Activated CD4-positive, alpha-beta T cell treated with anti-CD3 and anti-CD28 coated beads, Interleukin-10, Interleukin-2, amounts not matched to agents 100 ng/mL and 50 ng/mL, durations not matched to agents 16 hours and 8 hours (primary cell): ENCODE measurements around the gene KLF2.
A peak's percentile ranks its signal among the peaks of the same experiment; 100 is the strongest.

Experiments used
- DNase-seq: peaks from one replicate; pipeline ENCODE4 v3.0.0-alpha.2; 2020

The KLF2 gene

GRCh38 chr19:16365300-16365996, 40.8 kb downstream of the KLF2 start:
- no peak for DNase-seq

GRCh38 chr19:16366056-16366432, 41.4 kb downstream of the KLF2 start:
- DNase-seq: no peak

DNA sequence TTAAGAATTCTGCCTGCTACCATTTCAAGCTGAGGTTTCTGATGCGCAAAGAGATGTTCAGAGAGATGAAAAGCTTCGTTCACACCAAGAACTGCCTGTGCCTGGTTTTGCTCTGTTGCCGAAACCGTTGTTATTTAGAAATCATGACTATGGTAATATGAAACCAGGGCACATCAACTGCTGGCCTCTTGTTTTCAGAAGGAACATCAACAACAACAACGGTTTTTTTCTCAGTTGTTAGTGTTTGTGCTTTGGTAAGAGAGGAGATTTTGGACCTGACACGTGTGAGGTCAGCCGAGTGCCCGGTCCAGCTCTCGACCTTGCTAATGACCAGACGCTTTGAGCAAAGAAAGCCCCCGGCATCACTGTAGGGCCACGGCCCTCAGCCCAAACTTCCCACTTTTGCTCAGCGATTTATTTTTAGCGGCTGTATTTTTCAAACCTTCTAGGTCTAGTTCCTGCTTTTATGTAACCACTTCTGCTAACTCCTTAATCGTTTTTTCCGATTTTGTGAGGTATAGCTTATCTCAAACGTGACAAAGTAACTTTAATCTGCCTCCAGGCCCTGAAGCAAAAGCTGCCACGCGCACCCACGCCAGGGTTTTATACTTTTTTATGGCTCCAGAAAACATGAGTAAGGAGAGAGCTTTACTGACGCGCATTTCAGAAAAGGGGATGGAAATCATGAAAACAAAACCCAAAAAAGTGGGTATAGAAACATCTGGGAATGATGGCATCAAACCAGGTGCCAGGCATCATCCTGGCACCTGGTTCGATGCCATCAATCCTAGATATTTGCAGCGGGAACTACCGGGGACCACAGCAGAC, 42.0 kb downstream of the KLF2 start:
- DNase-seq: peak; percentile 72

- DNase-seq: peak; percentile 81
Measured at GRCh38 chr19:16367261-16367683, 42.6 kb downstream of the KLF2 start.

GRCh38 chr19:16368385-16369305, 44.0 kb downstream of the KLF2 start:
- peak; percentile 54 for DNase-seq

- DNase-seq: no peak
Measured at GRCh38 chr19:16369306-16369663, 44.7 kb downstream of the KLF2 start.

DNA sequence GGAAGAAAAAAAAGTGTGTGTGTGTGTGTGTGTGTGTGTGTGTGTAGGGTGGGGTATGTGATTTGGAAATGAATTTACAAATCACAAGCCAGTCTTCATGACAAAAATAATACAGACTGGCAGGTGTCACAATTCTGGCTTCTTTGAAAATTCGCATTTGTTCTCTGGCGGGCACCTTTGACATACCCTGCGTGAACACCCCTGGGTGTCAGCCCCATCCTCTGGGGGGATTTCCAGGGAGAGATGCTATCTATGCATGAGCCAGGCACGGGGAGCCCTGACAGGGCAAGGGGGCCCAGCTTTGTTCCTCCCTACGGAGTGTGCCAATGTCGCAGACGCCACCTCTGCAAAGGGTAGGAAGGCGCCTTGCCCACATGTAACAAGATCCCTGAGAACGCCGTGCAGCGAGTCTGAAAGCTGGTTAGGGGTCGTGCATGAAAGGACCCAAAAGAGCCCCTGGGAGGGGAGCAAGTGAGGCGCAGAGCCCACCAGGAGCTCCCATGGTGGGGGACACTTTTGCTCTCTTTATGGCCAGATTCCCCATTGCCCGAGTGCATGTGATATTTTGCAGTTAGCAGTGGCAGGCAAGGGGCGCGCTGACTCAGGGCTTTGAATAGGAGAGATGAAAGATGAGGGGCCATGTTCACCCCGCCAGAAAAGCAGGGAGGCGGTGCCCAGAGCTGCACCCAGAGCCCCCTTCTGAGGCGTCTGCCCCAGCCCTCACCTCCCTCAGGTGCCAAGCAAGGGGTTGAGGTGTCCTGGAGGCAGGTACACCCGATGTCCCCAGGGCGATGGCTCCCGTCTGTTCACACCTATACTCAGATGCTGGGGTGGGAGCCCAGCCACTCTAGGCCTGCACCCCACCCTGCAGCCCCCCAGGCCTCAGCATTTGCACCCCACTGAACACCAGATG, 45.3 kb downstream of the KLF2 start:
- DNase-seq: peak; percentile 44

DNA sequence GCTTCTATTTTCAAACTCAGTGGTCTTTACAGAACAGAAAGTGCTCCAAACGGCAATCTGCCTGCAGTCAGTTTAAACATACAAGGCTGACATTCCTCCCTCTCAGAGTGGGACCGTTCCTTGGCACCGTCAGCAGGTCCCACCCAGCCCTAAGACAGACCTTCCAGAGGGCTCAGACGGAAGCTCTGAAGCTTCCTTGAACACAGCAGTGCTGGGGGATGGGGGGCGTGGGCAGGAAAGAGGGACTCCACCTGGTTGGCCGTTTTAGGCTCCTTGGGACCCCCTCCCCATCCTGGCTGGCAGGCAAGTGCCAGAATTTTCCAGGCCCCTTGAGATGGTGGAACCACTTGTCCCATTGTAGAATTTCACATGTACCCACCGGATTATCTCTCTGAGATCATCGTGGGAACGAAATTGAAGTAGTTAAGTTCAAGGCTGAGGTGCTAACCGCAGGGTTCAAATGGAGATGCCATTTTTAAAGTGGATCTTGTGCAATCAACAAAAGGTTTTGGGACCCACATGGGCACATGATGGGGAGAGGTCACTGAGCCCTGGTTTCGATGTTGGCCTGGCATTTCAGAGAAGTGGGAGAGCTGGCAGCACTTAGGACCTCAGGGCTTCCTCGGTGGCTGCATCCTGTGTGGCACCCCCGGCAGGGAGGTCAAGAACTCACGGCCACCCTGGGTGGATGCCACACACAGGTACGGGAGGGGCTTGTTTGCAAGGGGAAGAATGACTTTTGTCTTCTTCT, 46.2 kb downstream of the KLF2 start:
- peak; percentile 68 for DNase-seq

DNA sequence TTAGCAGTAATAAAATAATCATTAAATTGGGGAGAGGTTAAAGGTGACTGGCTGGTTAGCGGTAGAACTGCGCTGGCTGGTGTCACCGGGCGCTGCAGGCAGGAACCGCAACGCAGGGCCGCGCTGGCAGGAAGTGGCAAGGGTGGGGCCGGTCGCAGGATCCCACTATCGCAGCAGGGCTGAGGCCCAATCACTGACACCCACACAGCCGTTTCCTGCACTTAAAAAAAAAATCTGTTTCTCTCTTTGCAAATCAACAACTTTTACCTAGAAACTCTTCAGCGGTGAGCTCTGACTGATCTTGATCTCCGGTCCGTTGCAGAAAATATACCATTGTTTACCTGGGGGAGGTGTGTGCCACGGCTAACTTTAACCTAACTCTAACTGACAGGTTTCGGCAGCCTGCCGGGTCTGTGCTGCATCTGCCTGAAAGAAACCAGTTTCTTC, 46.9 kb downstream of the KLF2 start:
- DNase-seq: peak; percentile 95

DNA sequence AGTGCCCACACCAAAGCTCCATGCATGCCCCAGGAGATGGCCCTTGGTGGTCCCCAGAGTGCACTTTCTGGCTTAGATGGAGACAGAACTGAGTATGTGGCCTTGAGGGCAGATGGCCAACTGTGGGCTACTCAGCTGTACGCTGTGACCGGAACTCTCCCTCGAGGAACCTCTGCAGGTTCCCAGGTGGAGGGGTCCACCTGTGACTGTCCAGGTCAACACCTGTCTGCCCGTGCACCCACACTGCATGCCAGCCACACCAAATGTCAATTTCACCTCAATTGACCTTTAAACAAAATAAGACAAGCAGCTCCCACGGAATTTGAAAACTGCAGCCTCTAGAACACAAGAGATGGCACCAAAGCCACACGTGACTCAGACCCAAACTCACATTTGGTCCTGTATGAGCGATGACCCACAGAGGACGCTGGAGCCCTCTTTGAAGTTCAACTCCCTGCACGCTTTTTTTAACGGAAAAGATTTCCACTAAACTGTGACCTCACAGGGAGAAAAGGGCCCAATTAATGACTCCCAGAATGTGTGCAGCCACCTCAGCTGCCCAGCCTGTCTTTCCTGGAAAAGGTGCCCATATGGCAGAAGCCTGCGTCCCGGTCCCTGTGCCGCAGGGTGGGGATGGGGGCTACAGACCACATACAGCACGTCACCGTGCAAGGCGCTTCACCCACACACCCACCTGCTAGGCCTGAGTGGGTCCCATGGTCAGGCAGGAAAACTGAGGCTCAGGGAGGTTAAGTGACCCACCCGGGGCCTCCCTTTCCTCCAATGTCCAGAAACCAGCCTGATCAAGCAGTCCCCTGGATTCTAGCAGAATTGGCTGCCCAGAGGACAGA, 47.7 kb downstream of the KLF2 start:
- DNase-seq: peak; percentile 74

DNA sequence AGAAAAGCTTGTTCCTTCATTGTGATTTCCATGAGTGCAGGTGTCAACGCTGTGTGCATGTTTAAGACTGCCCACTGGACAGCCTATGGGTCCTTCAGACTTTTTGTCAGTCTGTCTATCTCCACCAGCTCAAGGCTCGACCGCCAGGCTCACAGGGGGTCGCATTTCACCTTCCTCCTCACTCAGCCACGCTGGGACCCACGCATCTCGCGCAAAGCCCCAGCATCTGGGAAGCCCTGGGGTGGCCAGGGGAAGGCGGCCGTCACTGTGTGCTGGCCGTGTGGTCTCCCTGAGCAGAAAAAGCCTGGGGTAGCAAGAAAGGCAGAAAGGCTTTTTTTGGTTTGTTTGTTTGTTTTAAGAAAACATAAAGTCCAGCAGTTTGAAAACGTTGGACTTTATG, 48.5 kb downstream of the KLF2 start:
- DNase-seq: no peak

GRCh38 chr19:16373532-16373931, 48.9 kb downstream of the KLF2 start:
- DNase-seq: no peak

- no peak for DNase-seq
Measured at GRCh38 chr19:16373989-16374388, 49.4 kb downstream of the KLF2 start.

DNA sequence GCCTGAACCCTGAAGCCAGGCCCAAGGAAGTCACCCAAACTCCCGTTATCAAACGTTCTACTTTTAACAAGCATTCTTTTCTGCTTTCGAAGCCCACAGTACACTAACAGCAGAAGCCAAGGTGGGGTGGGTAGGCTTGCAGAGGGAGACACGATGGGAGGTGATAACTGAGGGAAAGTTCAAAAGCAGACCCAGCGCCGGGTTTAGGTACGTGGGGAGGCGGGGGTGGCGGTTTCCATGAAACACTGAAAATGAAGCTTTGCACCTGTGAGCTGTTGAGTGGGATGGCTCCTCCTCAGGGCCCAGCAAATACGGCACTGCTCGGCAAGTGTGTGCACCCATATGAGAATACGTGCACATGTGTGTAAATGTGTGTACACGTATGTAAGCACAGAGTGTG, 49.8 kb downstream of the KLF2 start:
- DNase-seq: no peak

GRCh38 chr19:16375157-16375935, 50.7 kb downstream of the KLF2 start:
- DNase-seq: no peak

- no peak for DNase-seq
Measured at GRCh38 chr19:16375936-16376185, 51.2 kb downstream of the KLF2 start.

- DNase-seq: no peak
Measured at GRCh38 chr19:16376241-16376640, 51.6 kb downstream of the KLF2 start.

GRCh38 chr19:16376649-16377048, 52.0 kb downstream of the KLF2 start:
- DNase-seq: peak; percentile 53

DNA sequence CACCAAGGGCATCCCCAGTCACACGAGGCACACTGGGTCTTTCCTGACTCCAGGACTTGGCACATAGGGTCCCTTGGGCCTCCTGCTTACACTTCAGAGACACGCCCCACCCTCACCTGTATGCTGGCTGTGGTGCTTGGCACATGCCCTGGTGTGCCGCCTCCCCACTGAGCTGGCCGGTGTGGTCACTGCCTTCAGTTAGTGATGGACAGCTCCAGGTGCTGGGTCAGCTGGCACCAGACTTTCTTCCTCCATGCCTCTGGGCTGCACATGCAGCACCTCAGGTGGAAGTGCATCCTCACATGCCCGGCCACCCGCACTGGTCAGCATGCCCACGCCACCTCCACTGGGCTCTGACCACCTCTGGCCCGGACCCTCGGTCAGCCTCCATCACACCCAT, 52.9 kb downstream of the KLF2 start:
- DNase-seq: no peak
